ENCODE measurements around the gene LGALS7.
"Not testable (repeated sequence)": the region's sequence is repeated elsewhere in the genome, so short reads cannot be mapped to it uniquely, and the experiment has no call there.

- not testable (repeated sequence) for TF ChIP-seq POLR2A (IDR thresholded peaks at IDR 0.05); CTCF (IDR thresholded peaks at IDR 0.05); POLR2AphosphoS5 (IDR thresholded peaks at IDR 0.05; ENCODE audit: insufficient read depth in 1 of 2, low read depth in 1 of 2)
These were observed 48.0 kb upstream of the LGALS7 start for GRCh38 chr19:38821230-38821825.

Measured in vagina (tissue), 2 donors.